Measurements from ENCODE around the gene ELK1.

DNA sequence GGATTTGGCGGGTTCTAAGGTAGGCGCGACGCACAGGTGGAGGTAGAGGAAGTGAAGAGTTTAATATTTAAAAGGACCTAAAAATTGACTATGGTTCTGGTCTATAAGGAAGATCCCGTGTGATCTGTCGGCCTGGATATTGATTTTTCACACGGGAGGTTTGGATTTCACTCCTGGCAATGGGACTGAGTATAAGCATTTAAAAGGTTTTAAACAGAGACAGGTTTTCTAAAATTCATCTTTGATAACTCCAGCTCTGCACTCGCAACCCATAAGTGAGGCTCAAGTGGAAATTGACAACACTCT lies 9.0 kb upstream of the ELK1 start:
- TF ChIP-seq, protein P1, sequence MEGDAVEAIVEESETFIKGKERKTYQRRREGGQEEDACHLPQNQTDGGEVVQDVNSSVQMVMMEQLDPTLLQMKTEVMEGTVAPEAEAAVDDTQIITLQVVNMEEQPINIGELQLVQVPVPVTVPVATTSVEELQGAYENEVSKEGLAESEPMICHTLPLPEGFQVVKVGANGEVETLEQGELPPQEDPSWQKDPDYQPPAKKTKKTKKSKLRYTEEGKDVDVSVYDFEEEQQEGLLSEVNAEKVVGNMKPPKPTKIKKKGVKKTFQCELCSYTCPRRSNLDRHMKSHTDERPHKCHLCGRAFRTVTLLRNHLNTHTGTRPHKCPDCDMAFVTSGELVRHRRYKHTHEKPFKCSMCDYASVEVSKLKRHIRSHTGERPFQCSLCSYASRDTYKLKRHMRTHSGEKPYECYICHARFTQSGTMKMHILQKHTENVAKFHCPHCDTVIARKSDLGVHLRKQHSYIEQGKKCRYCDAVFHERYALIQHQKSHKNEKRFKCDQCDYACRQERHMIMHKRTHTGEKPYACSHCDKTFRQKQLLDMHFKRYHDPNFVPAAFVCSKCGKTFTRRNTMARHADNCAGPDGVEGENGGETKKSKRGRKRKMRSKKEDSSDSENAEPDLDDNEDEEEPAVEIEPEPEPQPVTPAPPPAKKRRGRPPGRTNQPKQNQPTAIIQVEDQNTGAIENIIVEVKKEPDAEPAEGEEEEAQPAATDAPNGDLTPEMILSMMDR (IDR thresholded peaks at IDR 0.05): no peak
- no peak for TF ChIP-seq POLR2A (IDR thresholded peaks at IDR 0.05)
